ENCODE data around the gene ARHGAP27.

ARHGAP27 gene

GRCh38 chr17:45410144-45411091, 22.3 kb downstream of the ARHGAP27 start:
- H3K4me3 ChIP-seq (ENCODE audit: low read length): no peak overlapping the region

GRCh38 chr17:45409659-45410076, 23.0 kb downstream of the ARHGAP27 start:
- H3K9ac ChIP-seq (ENCODE audit: low read depth, low read length): no peak overlapping the region
- no peaks in the 10 kb centered on the region for H3K9me3 ChIP-seq (ENCODE audit: insufficient read depth, low read depth, low read length)
- no peaks in the 10 kb centered on the region for H3K36me3 ChIP-seq (ENCODE audit: insufficient read depth, low read length)
- H3K4me3 ChIP-seq (ENCODE audit: low read length): no peak overlapping the region
- H3K4me1 ChIP-seq (ENCODE audit: insufficient read depth, low read length): peaks cover 11% of the 10 kb centered on the region
- 84% methylated on average over 5 of the region's 5 CpGs for WGBS
- H3K27ac ChIP-seq (ENCODE audit: low read depth, low read length): no peak overlapping the region
- H3K27me3 ChIP-seq (ENCODE audit: insufficient read depth, low read length): no peaks in the 10 kb centered on the region; the same call in 1 of the 2 replicates

More at GRCh38 chr17:45410144-45411091, 22.3 kb downstream of the ARHGAP27 start:
- WGBS: 82% methylated on average over 24 of the region's 24 CpGs
- Histone ChIP-seq H3K27me3 (ENCODE audit: insufficient read depth, low read length) (no peaks in the 10 kb centered on the region; the same call in 1 of the 2 replicates), H3K9me3 (ENCODE audit: insufficient read depth, low read depth, low read length) (no peaks in the 10 kb centered on the region), H3K9ac (ENCODE audit: low read depth, low read length) (no peak overlapping the region), H3K4me1 (ENCODE audit: insufficient read depth, low read length) (peaks cover 11% of the 10 kb centered on the region), H3K36me3 (ENCODE audit: insufficient read depth, low read length) (no peaks in the 10 kb centered on the region), H3K27ac (ENCODE audit: low read depth, low read length) (no peak overlapping the region)

GRCh38 chr17:45408611-45409421, 23.9 kb downstream of the ARHGAP27 start:
- H3K4me1 ChIP-seq (ENCODE audit: insufficient read depth, low read length): peaks cover 11% of the 10 kb centered on the region
- H3K27ac ChIP-seq (ENCODE audit: low read depth, low read length): no peak overlapping the region
- H3K9me3 ChIP-seq (ENCODE audit: insufficient read depth, low read depth, low read length): no peaks in the 10 kb centered on the region
- no peak overlapping the region for H3K4me3 ChIP-seq (ENCODE audit: low read length)
- peaks cover under 1% of the 10 kb centered on the region; the same call in 1 of the 2 replicates for H3K36me3 ChIP-seq (ENCODE audit: insufficient read depth, low read length)
- H3K27me3 ChIP-seq (ENCODE audit: insufficient read depth, low read length): no peaks in the 10 kb centered on the region; the same call in 1 of the 2 replicates
- H3K9ac ChIP-seq (ENCODE audit: low read depth, low read length): no peak overlapping the region
- 70% methylated on average over 11 of the region's 11 CpGs for WGBS

- peaks cover 2% of the 10 kb centered on the region; the same call in 1 of the 2 replicates for H3K36me3 ChIP-seq (ENCODE audit: insufficient read depth, low read length)
- no peaks in the 10 kb centered on the region; the same call in 1 of the 2 replicates for H3K27me3 ChIP-seq (ENCODE audit: insufficient read depth, low read length)
- peak overlapping the region; percentile 66; the same call in 1 of the 2 replicates for H3K9ac ChIP-seq (ENCODE audit: low read depth, low read length)
- peaks cover 11% of the 10 kb centered on the region for H3K4me1 ChIP-seq (ENCODE audit: insufficient read depth, low read length)
- H3K27ac ChIP-seq (ENCODE audit: low read depth, low read length): no peak overlapping the region
- 75% methylated on average over 6 of the region's 7 CpGs for WGBS
- peak overlapping the region; percentile 63 for H3K4me3 ChIP-seq (ENCODE audit: low read length)
- no peaks in the 10 kb centered on the region for H3K9me3 ChIP-seq (ENCODE audit: insufficient read depth, low read depth, low read length)
Measured at GRCh38 chr17:45406107-45406506, 26.6 kb downstream of the ARHGAP27 start.

GRCh38 chr17:45405250-45406086, 27.2 kb downstream of the ARHGAP27 start:
- Histone ChIP-seq H3K9me3 (ENCODE audit: insufficient read depth, low read depth, low read length) (no peaks in the 10 kb centered on the region), H3K27me3 (ENCODE audit: insufficient read depth, low read length) (no peaks in the 10 kb centered on the region; the same call in 1 of the 2 replicates), H3K4me1 (ENCODE audit: insufficient read depth, low read length) (peaks cover 6% of the 10 kb centered on the region), H3K27ac (ENCODE audit: low read depth, low read length) (peak overlapping the region; percentile 56; the same call in 1 of the 2 replicates), H3K36me3 (ENCODE audit: insufficient read depth, low read length) (peaks cover 2% of the 10 kb centered on the region; the same call in 1 of the 2 replicates), H3K4me3 (ENCODE audit: low read length) (peak overlapping the region; percentile 63), H3K9ac (ENCODE audit: low read depth, low read length) (peak overlapping the region; percentile 66)
- 9% methylated on average over 45 of the region's 48 CpGs for WGBS

GRCh38 chr17:45404870-45405249, 27.8 kb downstream of the ARHGAP27 start:
- Histone ChIP-seq H3K27me3 (ENCODE audit: insufficient read depth, low read length) (no peaks in the 10 kb centered on the region; the same call in 1 of the 2 replicates), H3K27ac (ENCODE audit: low read depth, low read length) (no peak overlapping the region), H3K4me1 (ENCODE audit: insufficient read depth, low read length) (peaks cover 6% of the 10 kb centered on the region), H3K9ac (ENCODE audit: low read depth, low read length) (no peak overlapping the region), H3K4me3 (ENCODE audit: low read length) (no peak overlapping the region), H3K36me3 (ENCODE audit: insufficient read depth, low read length) (peaks cover 2% of the 10 kb centered on the region; the same call in 1 of the 2 replicates), H3K9me3 (ENCODE audit: insufficient read depth, low read depth, low read length) (no peaks in the 10 kb centered on the region)
- 47% methylated on average over 14 of the region's 14 CpGs for WGBS

GRCh38 chr17:45403906-45404490, 28.7 kb downstream of the ARHGAP27 start:
- Histone ChIP-seq H3K4me1 (ENCODE audit: insufficient read depth, low read length) (peaks cover 6% of the 10 kb centered on the region), H3K36me3 (ENCODE audit: insufficient read depth, low read length) (peaks cover 2% of the 10 kb centered on the region; the same call in 1 of the 2 replicates), H3K27ac (ENCODE audit: low read depth, low read length) (no peak overlapping the region), H3K9ac (ENCODE audit: low read depth, low read length) (no peak overlapping the region), H3K4me3 (ENCODE audit: low read length) (no peak overlapping the region), H3K27me3 (ENCODE audit: insufficient read depth, low read length) (no peaks in the 10 kb centered on the region; the same call in 1 of the 2 replicates), H3K9me3 (ENCODE audit: insufficient read depth, low read depth, low read length) (no peaks in the 10 kb centered on the region)
- WGBS: 94% methylated on average over 9 of the region's 10 CpGs

- no peak overlapping the region for H3K27ac ChIP-seq (ENCODE audit: low read depth, low read length)
- 76% methylated on average over 1 of the region's 1 CpG for WGBS
- no peak overlapping the region for H3K4me3 ChIP-seq (ENCODE audit: low read length)
- no peaks in the 10 kb centered on the region; the same call in 1 of the 2 replicates for H3K27me3 ChIP-seq (ENCODE audit: insufficient read depth, low read length)
- no peaks in the 10 kb centered on the region for H3K9me3 ChIP-seq (ENCODE audit: insufficient read depth, low read depth, low read length)
- peaks cover 6% of the 10 kb centered on the region for H3K4me1 ChIP-seq (ENCODE audit: insufficient read depth, low read length)
- H3K36me3 ChIP-seq (ENCODE audit: insufficient read depth, low read length): peaks cover 2% of the 10 kb centered on the region; the same call in 1 of the 2 replicates
- H3K9ac ChIP-seq (ENCODE audit: low read depth, low read length): no peak overlapping the region
Measured at GRCh38 chr17:45402916-45403315, 29.8 kb downstream of the ARHGAP27 start.

GRCh38 chr17:45398800-45399199, 33.9 kb downstream of the ARHGAP27 start:
- Histone ChIP-seq H3K27me3 (ENCODE audit: insufficient read depth, low read length) (no peaks in the 10 kb centered on the region), H3K36me3 (ENCODE audit: insufficient read depth, low read length) (peaks cover 2% of the 10 kb centered on the region; the same call in 1 of the 2 replicates), H3K27ac (ENCODE audit: low read depth, low read length) (no peak overlapping the region), H3K4me1 (ENCODE audit: insufficient read depth, low read length) (peaks cover 4% of the 10 kb centered on the region; the same call in 1 of the 2 replicates), H3K9me3 (ENCODE audit: insufficient read depth, low read depth, low read length) (no peaks in the 10 kb centered on the region), H3K4me3 (ENCODE audit: low read length) (no peak overlapping the region), H3K9ac (ENCODE audit: low read depth, low read length) (no peak overlapping the region)
- 75% methylated on average over 5 of the region's 5 CpGs for WGBS

GRCh38 chr17:45397796-45398195, 34.9 kb downstream of the ARHGAP27 start:
- peaks cover 4% of the 10 kb centered on the region; the same call in 1 of the 2 replicates for H3K4me1 ChIP-seq (ENCODE audit: insufficient read depth, low read length)
- no peaks in the 10 kb centered on the region for H3K36me3 ChIP-seq (ENCODE audit: insufficient read depth, low read length)
- no peak overlapping the region for H3K9ac ChIP-seq (ENCODE audit: low read depth, low read length)
- no peak overlapping the region for H3K4me3 ChIP-seq (ENCODE audit: low read length)
- H3K9me3 ChIP-seq (ENCODE audit: insufficient read depth, low read depth, low read length): no peaks in the 10 kb centered on the region
- no peak overlapping the region for H3K27ac ChIP-seq (ENCODE audit: low read depth, low read length)
- no peaks in the 10 kb centered on the region for H3K27me3 ChIP-seq (ENCODE audit: insufficient read depth, low read length)
- 95% methylated on average over 5 of the region's 5 CpGs for WGBS

Measured in HUES64 (cell line).